Calu3 (cell line): ENCODE measurements around the gene C1orf167. TPM values are rescaled to one million over a fixed set of nuclear protein-coding genes. Genes with fewer than 3 reads are reported as not detected.

Source experiments
- Bru-seq: library from RNA; stranded (reverse); fragments of 400-500 nt; gene quantifications from one replicate; lab custom pipeline; 2021; lab: Mats Ljungman, UMichigan
- BruChase-seq, 2 experiments: library from RNA; stranded (reverse); fragments of 400-500 nt; gene quantifications; one replicate each; lab custom pipeline; 2021; lab: Mats Ljungman, UMichigan
- BruUV-seq: library from RNA; stranded (reverse); fragments of 400-500 nt; replicated peaks from 2 replicates; lab custom pipeline; 2021; lab: Mats Ljungman, UMichigan
- CTCF ChIA-PET: fragments of 300-600 bp; sonication (Branson Sonifier 250); formaldehyde crosslinking; loops from one replicate; lab custom pipeline; 2022; ENCODE audit warnings: antibody characterized with exemption; lab: Charles Lee
- DNase-seq: peaks from one replicate; pipeline ENCODE4 v3.0.0; 2022
- H3K27ac Mint-ChIP-seq: one replicate; pipeline ENCODE4 v1.8.0; 2022; ENCODE audit warnings: mixed read lengths; ENCODE audit not compliant: unreplicated experiment
- H3K27me3 Mint-ChIP-seq: one replicate; pipeline ENCODE4 v1.8.0; 2022; ENCODE audit warnings: mixed read lengths; ENCODE audit not compliant: unreplicated experiment
- H3K36me3 Mint-ChIP-seq: one replicate; pipeline ENCODE4 v1.8.0; 2022; ENCODE audit warnings: mild to moderate bottlenecking, moderate library complexity, mixed read lengths; ENCODE audit not compliant: insufficient read depth, unreplicated experiment
- H3K4me1 Mint-ChIP-seq: one replicate; pipeline ENCODE4 v1.8.0; 2022; ENCODE audit warnings: mild to moderate bottlenecking, low read depth, mixed read lengths; ENCODE audit not compliant: unreplicated experiment
- H3K4me3 Mint-ChIP-seq: one replicate; pipeline ENCODE4 v1.8.0; 2022; ENCODE audit warnings: mild to moderate bottlenecking, low read depth, moderate library complexity, mixed read lengths; ENCODE audit not compliant: unreplicated experiment
- H3K9me3 Mint-ChIP-seq: one replicate; pipeline ENCODE4 v1.8.0; 2022; ENCODE audit warnings: low read depth, mixed read lengths; ENCODE audit not compliant: unreplicated experiment
- intact Hi-C: fragments of 100-400 bp; cut with micrococcal nuclease; formaldehyde crosslinking; loops from one replicate; pipeline ENCODE4 v1.10.0; 2022; ENCODE audit not compliant: unreplicated experiment
- long read RNA-seq: library from polyadenylated mRNA; stranded (forward); transcript quantifications from one replicate; pipeline ENCODE4 v2.0.0, GENCODE V29; 2022
- total RNA-seq: library from RNA; stranded (reverse); gene quantifications from 2 replicates; pipeline ENCODE4 v1.2.3, GENCODE V29; 2022
- TF ChIP-seq, protein P1 (sequence below): fragments of 200-600 bp; IDR thresholded peaks from one replicate; pipeline ENCODE4 v1.8.0; 2022; ENCODE audit warnings: antibody characterized with exemption; ENCODE audit not compliant: unreplicated experiment

The C1orf167 gene, protein sequence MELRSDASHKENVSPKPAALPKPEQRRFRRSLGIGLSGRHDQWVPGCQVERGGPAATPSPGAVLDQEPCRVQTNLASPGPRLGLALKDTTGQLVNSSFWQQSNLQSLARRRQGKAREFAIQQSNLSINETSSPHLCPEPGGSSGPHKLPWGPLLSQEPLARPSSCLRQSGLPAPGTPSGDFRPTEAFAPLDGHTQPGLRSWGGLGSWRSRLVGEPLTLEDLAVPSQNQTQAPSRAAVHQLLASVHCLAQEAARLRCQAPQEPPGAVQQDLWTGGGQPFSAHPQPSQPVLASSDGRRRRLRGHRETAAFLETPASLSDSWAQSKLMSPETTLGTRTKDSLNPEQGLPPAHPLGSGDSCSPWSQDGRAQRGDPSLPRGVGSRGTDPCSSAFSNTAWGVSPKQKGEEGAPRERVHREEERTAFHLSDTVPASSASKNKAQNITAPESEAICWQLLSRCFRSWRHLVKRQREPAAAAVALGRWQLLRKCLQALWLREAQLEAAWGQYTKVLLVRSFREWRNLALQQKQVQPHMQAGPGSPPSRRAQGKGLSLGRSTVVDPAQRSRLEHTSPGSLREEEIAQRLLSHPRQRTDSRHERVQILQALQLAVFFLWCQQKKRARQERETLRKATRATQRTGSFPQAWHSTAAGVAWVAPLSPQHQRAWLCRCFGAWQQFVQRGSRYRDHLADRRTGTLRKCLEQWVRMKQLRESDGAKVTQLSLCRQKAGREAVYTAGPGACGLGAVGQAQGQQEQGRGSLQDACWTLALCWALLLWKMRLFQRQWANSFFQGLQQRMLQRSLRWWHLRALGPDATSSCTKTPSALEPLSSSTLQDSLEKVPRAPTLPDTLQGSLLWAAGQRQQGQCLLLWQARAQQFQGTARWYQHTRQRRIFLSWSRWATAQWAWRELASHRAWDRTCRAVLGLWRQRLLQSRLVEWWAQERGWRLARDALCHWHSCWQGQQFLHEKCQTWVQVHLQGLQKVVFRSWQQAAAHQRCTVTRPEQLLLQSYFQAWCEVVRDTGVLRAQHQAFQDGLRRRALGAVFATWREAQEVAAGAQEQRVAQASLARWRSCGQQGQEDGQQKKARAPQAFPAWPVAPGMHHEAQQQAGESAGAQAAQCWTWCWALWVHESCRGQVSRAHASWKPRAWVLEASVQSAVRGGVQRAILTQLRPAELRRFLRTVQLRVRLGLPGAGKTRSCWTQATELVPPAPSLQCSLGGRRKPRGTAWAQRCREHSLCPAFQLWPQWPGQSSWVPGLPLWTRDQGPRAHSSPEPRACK (N-terminal part only)
- total RNA-seq, result not detected in 2 replicates
- Bru-seq, nascent RNA, result percentile 3 among the genes with signal in this experiment
- BruChase-seq, experiment 1, labeled RNA remaining after a 6-hour chase, result not detected
- BruChase-seq, experiment 2, labeled RNA remaining after a 2-hour chase, result not detected
- long read RNA-seq, result 0 reads

DNA sequence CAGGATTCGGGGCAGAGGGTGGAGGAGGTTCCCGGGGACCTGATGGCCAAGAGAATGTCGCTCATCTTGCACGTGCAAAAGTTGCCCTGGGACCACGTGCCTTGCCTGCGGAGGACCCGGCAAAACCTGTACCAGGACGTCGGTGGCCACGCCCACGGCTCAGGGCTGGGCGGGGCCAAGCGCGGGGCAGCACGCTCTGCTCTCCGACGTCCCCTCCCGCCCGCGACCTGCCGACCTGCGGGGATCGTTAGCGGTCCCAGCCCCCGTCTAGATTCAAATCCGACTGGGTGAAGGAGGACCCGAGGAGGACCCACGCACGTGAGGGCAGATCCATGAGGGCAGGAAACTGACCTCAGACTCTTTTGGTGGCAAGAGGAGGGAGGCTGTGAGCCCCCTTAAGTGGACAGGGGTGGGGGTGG is at the start of gene C1orf167:
C1orf167 (plus strand) TSS at position 206 of the 419 bp plus-strand sequence. CDS start 2,208 bp downstream, outside the sequence.
- TF ChIP-seq, protein P1, sequence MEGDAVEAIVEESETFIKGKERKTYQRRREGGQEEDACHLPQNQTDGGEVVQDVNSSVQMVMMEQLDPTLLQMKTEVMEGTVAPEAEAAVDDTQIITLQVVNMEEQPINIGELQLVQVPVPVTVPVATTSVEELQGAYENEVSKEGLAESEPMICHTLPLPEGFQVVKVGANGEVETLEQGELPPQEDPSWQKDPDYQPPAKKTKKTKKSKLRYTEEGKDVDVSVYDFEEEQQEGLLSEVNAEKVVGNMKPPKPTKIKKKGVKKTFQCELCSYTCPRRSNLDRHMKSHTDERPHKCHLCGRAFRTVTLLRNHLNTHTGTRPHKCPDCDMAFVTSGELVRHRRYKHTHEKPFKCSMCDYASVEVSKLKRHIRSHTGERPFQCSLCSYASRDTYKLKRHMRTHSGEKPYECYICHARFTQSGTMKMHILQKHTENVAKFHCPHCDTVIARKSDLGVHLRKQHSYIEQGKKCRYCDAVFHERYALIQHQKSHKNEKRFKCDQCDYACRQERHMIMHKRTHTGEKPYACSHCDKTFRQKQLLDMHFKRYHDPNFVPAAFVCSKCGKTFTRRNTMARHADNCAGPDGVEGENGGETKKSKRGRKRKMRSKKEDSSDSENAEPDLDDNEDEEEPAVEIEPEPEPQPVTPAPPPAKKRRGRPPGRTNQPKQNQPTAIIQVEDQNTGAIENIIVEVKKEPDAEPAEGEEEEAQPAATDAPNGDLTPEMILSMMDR, result no peak
- Mint-ChIP-seq H3K9me3 (no peaks in the 10 kb centered on the region), H3K27ac (no peak within 1 kb of the TSS), H3K4me1 (no peaks in the 10 kb centered on the region), H3K4me3 (no peak within 1 kb of the TSS), H3K36me3 (peaks cover 4% of the 10 kb centered on the region), H3K27me3 (peaks cover 53% of the 10 kb centered on the region)
- no TSS peak for BruUV-seq
- CTCF ChIA-PET, result no interaction called here
- intact Hi-C loops, result no loop called here
- no peak for DNase-seq

DNA sequence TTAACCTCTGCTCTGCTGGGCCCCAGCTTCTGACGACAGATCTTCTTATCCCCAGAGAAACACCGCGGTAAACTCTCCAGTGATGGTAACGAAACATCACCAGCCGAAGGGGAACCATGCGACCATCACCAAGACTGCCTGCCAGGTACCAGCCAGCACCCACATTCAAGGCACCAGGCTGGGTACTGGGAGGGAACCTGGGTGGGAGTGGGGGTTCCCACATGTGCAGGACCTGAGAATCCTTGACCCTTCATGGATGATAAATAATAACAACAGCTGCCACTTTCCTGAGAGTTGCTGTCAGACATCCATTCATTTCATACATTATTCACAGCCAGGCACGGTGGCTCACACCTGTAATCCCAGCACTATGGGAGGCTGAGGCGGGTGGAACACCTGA is 49.7 kb upstream of the C1orf167 start:
- BruUV-seq, result no TSS peak
- intact Hi-C loops, result no loop called here
- TF ChIP-seq, protein P1, result no peak
- DNase-seq, result no peak
- H3K4me3 Mint-ChIP-seq, result no peak overlapping the region
- H3K9me3 Mint-ChIP-seq, result no peaks in the 10 kb centered on the region
- H3K27me3 Mint-ChIP-seq, result peaks cover 53% of the 10 kb centered on the region
- H3K36me3 Mint-ChIP-seq, result no peaks in the 10 kb centered on the region
- CTCF ChIA-PET, result no interaction called here
- peaks cover 7% of the 10 kb centered on the region for H3K4me1 Mint-ChIP-seq
- no peak overlapping the region for H3K27ac Mint-ChIP-seq

DNA sequence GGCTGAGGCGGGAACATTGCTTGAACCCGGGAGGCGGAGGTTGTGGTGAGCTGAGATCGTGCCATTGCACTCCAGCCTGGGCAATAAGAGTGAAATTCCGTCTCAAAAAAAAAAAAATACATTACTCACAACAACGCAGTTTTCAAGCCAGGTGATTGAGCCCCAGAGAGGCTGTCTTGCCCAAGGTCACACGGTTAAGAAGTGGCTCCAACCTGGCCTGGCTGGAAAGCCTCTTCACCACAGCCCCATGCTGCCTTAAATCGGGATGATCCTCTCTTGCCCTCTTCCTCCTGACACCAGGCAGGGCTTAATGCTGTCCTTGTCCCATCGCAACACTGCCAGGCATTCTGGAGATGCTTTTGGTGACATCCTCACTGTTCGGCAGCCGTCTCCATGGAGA is 48.9 kb upstream of the C1orf167 start:
- no peaks in the 10 kb centered on the region for H3K36me3 Mint-ChIP-seq
- TF ChIP-seq, protein P1, result no peak
- CTCF ChIA-PET, result no interaction called here
- no TSS peak for BruUV-seq
- H3K27me3 Mint-ChIP-seq, result peaks cover 49% of the 10 kb centered on the region
- H3K4me3 Mint-ChIP-seq, result no peak overlapping the region
- intact Hi-C loops, result no loop called here
- DNase-seq, result no peak
- H3K27ac Mint-ChIP-seq, result no peak overlapping the region
- H3K9me3 Mint-ChIP-seq, result no peaks in the 10 kb centered on the region
- H3K4me1 Mint-ChIP-seq, result peaks cover 7% of the 10 kb centered on the region
